Cardiac fibroblast (primary cell): Measurements from ENCODE around the gene CMTR2.
"Not testable (repeated sequence)": the region's sequence is repeated elsewhere in the genome, so short reads cannot be mapped to it uniquely, and the experiment has no call there.

Experiments used
- DNase-seq, 2 donors: peaks; one replicate each; pipeline versions ENCODE4 v3.0.0 to v3.0.0-alpha.2; 2010; ENCODE audit warnings: low read depth in 2 of 2
- H3K4me3 ChIP-seq, 2 donors: replicated peaks in 1 of 2; 1 replicate in 1 of 2; 2 replicates in 1 of 2; pipeline ENCODE4 v1.5.1; 2011; ENCODE audit warnings: low read depth in 2 of 2, low read length in 2 of 2, mild to moderate bottlenecking in 2 of 2, moderate library complexity in 1 of 2
- TF ChIP-seq, protein P1 (sequence below): IDR thresholded peaks from one replicate; pipeline ENCODE4 v1.5.1; 2011; ENCODE audit warnings: low read depth, mild to moderate bottlenecking, low read length, inconsistent platforms

Gene CMTR2

GRCh38 chr16:71319999-71320398 lies 30.8 kb upstream of the CMTR2 start:
- DNase-seq = no peak
- H3K4me3 ChIP-seq = no peak overlapping the region
- TF ChIP-seq, protein P1, sequence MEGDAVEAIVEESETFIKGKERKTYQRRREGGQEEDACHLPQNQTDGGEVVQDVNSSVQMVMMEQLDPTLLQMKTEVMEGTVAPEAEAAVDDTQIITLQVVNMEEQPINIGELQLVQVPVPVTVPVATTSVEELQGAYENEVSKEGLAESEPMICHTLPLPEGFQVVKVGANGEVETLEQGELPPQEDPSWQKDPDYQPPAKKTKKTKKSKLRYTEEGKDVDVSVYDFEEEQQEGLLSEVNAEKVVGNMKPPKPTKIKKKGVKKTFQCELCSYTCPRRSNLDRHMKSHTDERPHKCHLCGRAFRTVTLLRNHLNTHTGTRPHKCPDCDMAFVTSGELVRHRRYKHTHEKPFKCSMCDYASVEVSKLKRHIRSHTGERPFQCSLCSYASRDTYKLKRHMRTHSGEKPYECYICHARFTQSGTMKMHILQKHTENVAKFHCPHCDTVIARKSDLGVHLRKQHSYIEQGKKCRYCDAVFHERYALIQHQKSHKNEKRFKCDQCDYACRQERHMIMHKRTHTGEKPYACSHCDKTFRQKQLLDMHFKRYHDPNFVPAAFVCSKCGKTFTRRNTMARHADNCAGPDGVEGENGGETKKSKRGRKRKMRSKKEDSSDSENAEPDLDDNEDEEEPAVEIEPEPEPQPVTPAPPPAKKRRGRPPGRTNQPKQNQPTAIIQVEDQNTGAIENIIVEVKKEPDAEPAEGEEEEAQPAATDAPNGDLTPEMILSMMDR = no peak

DNA sequence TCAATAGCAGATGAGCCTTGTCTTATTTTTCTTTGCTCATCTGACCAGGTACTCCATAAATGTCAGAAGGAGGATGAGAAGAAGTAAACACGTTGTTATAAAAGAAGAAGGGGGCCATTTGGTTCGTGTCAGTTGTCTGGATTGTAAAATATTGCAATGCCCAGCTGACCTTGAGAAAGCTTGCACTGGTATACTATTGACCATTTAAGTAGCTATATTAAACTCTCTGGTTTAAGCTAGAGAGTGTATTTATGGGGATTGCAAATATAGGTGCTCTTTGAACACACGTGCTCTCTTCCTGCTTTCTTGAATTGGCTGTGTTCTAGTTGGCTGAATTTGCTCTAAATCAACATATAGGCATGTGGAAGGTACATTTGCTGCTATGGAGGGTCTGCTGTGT lies 26.1 kb upstream of the CMTR2 start:
- TF ChIP-seq, protein P1 = no peak
- no peak for DNase-seq
- H3K4me3 ChIP-seq = no peak overlapping the region

DNA sequence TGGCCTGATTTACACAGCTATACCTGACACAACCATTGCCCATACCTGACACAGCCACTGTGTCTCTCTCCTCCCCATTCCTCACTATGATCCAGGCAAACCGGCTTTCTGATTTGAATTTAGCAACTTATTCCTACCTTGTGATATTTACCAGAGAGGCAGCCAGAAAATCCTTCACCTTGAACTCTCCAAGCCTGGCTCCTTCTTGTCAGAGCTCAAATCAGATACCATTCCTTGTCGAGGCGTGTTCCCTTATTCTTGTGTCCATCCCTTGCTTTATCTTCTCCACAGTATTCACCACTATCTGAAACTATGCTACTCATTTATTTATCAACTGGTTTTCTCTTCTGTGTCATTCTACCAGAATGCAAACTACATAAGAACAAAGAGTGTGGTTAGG lies 24.4 kb upstream of the CMTR2 start:
- H3K4me3 ChIP-seq, DNase-seq: not testable (repeated sequence)

- TF ChIP-seq, protein P1 = peak; percentile 69
- DNase-seq = peak; percentile 14 to 27
- H3K4me3 ChIP-seq = no peak overlapping the region
Observed at GRCh38 chr16:71311553-71312158, 22.5 kb upstream of the CMTR2 start.

DNA sequence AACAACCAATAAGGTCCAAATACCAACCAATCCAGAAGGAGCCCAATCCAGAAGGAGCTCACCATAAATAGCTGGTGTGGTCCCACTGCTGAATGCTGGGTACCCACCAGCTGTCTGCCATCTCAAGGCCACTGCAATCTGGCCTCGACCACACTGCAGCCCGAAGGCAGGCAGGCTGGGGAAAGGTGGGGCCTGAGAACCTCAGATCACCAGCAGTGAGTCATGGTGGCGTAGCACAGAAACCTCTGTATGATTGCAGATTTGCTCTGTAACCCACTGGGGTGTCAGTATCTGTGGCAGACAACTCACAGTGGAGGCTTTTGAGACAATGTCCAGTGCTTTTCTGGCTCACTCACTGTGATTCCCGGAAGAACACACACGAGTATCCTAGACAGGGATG lies 14.7 kb upstream of the CMTR2 start:
- TF ChIP-seq, protein P1 = no peak
- DNase-seq = no peak
- no peak overlapping the region for H3K4me3 ChIP-seq

DNA sequence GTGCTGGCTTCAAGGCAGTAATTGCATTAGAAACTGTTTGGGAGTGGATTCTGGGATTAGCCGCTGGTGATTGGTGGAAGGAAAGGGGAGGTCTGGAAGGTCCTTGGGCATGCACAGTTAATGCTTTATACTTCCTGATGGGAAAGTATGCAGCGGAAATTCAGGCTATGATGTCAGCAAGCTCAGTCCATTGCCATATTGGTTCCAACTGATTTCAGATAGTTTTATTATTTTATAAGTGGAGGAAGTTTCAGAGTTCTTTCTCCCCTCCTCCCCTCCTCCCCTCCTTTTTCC lies 8.1 kb upstream of the CMTR2 start:
- no peak overlapping the region for H3K4me3 ChIP-seq
- TF ChIP-seq, protein P1 = no peak
- no peak for DNase-seq

- DNase-seq = no peak
- TF ChIP-seq, protein P1 = no peak
- H3K4me3 ChIP-seq = no peak overlapping the region
Observed at GRCh38 chr16:71296584-71297340, 7.6 kb upstream of the CMTR2 start.
